WTC11 (cell line): Measurements from ENCODE around the gene ZDHHC6. TPM values are rescaled to one million over a fixed set of nuclear protein-coding genes. Genes with fewer than 3 reads are reported as not detected.
A peak's percentile ranks its signal among the peaks of the same experiment; 100 is the strongest.

Source experiments
- ATAC-seq: fragments of 200-7000 bp; cut with Tn5 transposase; 2 replicates; pipeline ENCODE4 v1.10.0; 2021; ENCODE audit warnings: mild to moderate bottlenecking, moderate library complexity
- CTCF ChIA-PET: fragments of 300-600 bp; sonication (Branson Sonifier 250); formaldehyde crosslinking; loops from one replicate; lab custom pipeline; 2021; ENCODE audit warnings: antibody characterized with exemption; lab: Charles Lee
- POLR2A ChIA-PET: fragments of 350-600 bp; sonication (Branson Sonifier 250); formaldehyde crosslinking; loops from one replicate; lab custom pipeline; 2021; ENCODE audit warnings: antibody characterized with exemption; lab: Charles Lee
- DNase-seq: peaks from one replicate; pipeline ENCODE4 v3.0.0; 2021; ENCODE audit warnings: low spot score
- H3K27ac Mint-ChIP-seq: 2 replicates; pipeline ENCODE4 v1.8.0; 2021; ENCODE audit warnings: mixed read lengths
- H3K27me3 Mint-ChIP-seq: 2 replicates; pipeline ENCODE4 v1.8.0; 2021; ENCODE audit warnings: low read depth, mild to moderate bottlenecking, moderate library complexity, mixed read lengths
- H3K36me3 Mint-ChIP-seq: 2 replicates; pipeline ENCODE4 v1.8.0; 2021; ENCODE audit warnings: mixed read lengths
- H3K4me1 Mint-ChIP-seq: 2 replicates; pipeline ENCODE4 v1.8.0; 2022; ENCODE audit warnings: mixed read lengths
- H3K4me3 Mint-ChIP-seq: 2 replicates; pipeline ENCODE4 v1.8.0; 2021; ENCODE audit warnings: mild to moderate bottlenecking, moderate library complexity, mixed read lengths
- H3K9me3 Mint-ChIP-seq: 2 replicates; pipeline ENCODE4 v1.8.0; 2021; ENCODE audit warnings: mixed read lengths
- ARID4B ChIP-seq: sonication (generic); formaldehyde crosslinking; IDR thresholded peaks from 2 replicates; pipeline ENCODE4 v1.8.0; 2023; ENCODE audit warnings: missing genetic modification reagents, mild to moderate bottlenecking, borderline replicate concordance
- ELF4 ChIP-seq: sonication (generic); formaldehyde crosslinking; IDR thresholded peaks from 2 replicates; pipeline ENCODE4 v1.8.1; 2022; ENCODE audit warnings: low read depth, mild to moderate bottlenecking, moderate library complexity, missing genetic modification reagents
- EMX1 ChIP-seq: fragments of 250-450 bp; sonication (Bioruptor Pico); IDR thresholded peaks from 2 replicates; pipeline ENCODE4 v1.8.0; 2021; ENCODE audit warnings: mild to moderate bottlenecking
- FOXK1 ChIP-seq: sonication (generic); formaldehyde crosslinking; IDR thresholded peaks from 2 replicates; pipeline ENCODE4 v1.8.0; 2022; ENCODE audit warnings: mild to moderate bottlenecking, moderate library complexity, missing genetic modification reagents
- GRHL2 ChIP-seq: fragments of 250-450 bp; sonication (Bioruptor Pico); IDR thresholded peaks from 2 replicates; pipeline ENCODE4 v1.8.0; 2022; ENCODE audit warnings: mild to moderate bottlenecking, moderate library complexity; ENCODE audit not compliant: insufficient replicate concordance, severe bottlenecking
- HMGA2 ChIP-seq: fragments of 250-450 bp; sonication (Bioruptor Pico); IDR thresholded peaks from 2 replicates; pipeline ENCODE4 v1.4.0; 2021; ENCODE audit warnings: mild to moderate bottlenecking, moderate library complexity
- IRF2 ChIP-seq: sonication (generic); formaldehyde crosslinking; IDR thresholded peaks from 2 replicates; pipeline ENCODE4 v1.8.0; 2022; ENCODE audit warnings: low read depth, missing genetic modification reagents, borderline replicate concordance
- NFATC4 ChIP-seq: fragments of 250-450 bp; sonication (Bioruptor Pico); IDR thresholded peaks from 2 replicates; pipeline ENCODE4 v1.9.0; 2021; ENCODE audit warnings: mild to moderate bottlenecking
- NFE2L1 ChIP-seq: sonication (generic); formaldehyde crosslinking; IDR thresholded peaks from 2 replicates; pipeline ENCODE4 v1.8.1; 2023; ENCODE audit warnings: missing genetic modification reagents
- NR3C1 ChIP-seq: sonication (generic); formaldehyde crosslinking; conservative IDR thresholded peaks from 2 replicates; pipeline ENCODE4 v1.8.1; 2023; ENCODE audit warnings: low read depth, mild to moderate bottlenecking, missing genetic modification reagents
- OVOL2 ChIP-seq: fragments of 250-450 bp; sonication (Bioruptor Pico); IDR thresholded peaks from 2 replicates; pipeline ENCODE4 v1.9.0; 2021; ENCODE audit warnings: mild to moderate bottlenecking, borderline replicate concordance
- RELA ChIP-seq: sonication (generic); formaldehyde crosslinking; IDR thresholded peaks from 2 replicates; pipeline ENCODE4 v1.8.1; 2022; ENCODE audit warnings: missing genetic modification reagents, mild to moderate bottlenecking, borderline replicate concordance
- SMAD3 ChIP-seq: sonication (generic); formaldehyde crosslinking; IDR thresholded peaks from 2 replicates; pipeline ENCODE4 v1.8.0; 2022; ENCODE audit warnings: missing genetic modification reagents, mild to moderate bottlenecking, borderline replicate concordance
- SP1 ChIP-seq: sonication (generic); formaldehyde crosslinking; conservative IDR thresholded peaks from 2 replicates; pipeline ENCODE4 v1.8.1; 2022; ENCODE audit warnings: missing genetic modification reagents
- TP53 ChIP-seq: sonication (generic); formaldehyde crosslinking; IDR thresholded peaks from 2 replicates; pipeline ENCODE4 v1.8.1; 2023; ENCODE audit warnings: mild to moderate bottlenecking, missing genetic modification reagents
- ZNF263 ChIP-seq: sonication (generic); formaldehyde crosslinking; IDR thresholded peaks from 2 replicates; pipeline ENCODE4 v1.8.1; 2022; ENCODE audit warnings: low read depth, mild to moderate bottlenecking, moderate library complexity, missing genetic modification reagents
- ZNF396 ChIP-seq: fragments of 250-450 bp; sonication (Bioruptor Pico); IDR thresholded peaks from 2 replicates; pipeline ENCODE4 v1.8.0; 2021; ENCODE audit warnings: mild to moderate bottlenecking, moderate library complexity, borderline replicate concordance
- total RNA-seq: library from RNA; stranded (reverse); gene quantifications from 3 replicates; pipeline ENCODE4 v1.2.3, GENCODE V29; 2021

Gene ZDHHC6
- total RNA-seq, 1 experiment from 2014 or later: 22.1 TPM

GRCh38 chr10:112454910-112455779 is 8.4 kb upstream of the ZDHHC6 start (continued):
- TF ChIP-seq ARID4B: no peak
- no peak for TF ChIP-seq TP53 (CRISPR knock-in tag)
- no peak for TF ChIP-seq SMAD3
- TF ChIP-seq IRF2 (CRISPR knock-in tag): no peak
- TF ChIP-seq SP1 (CRISPR knock-in tag): no peak

GRCh38 chr10:112448888-112449287 is 2.2 kb upstream of the ZDHHC6 start:
- H3K4me1 Mint-ChIP-seq: peaks cover 16% of the 10 kb centered on the region
- CTCF ChIA-PET: no interaction called here
- DNase-seq: no peak
- H3K27ac Mint-ChIP-seq: no peak overlapping the region
- H3K4me3 Mint-ChIP-seq: peak overlapping the region; percentile 93
- POLR2A ChIA-PET: no interaction called here
- TF ChIP-seq ZNF263 (CRISPR knock-in tag) (no peak), GRHL2 (CRISPR knock-in tag) (no peak), NR3C1 (CRISPR knock-in tag) (no peak), EMX1 (CRISPR knock-in tag) (no peak), SMAD3 (no peak), NFATC4 (CRISPR knock-in tag) (no peak), ZNF396 (CRISPR knock-in tag) (no peak), NFE2L1 (CRISPR knock-in tag) (no peak), OVOL2 (CRISPR knock-in tag) (no peak), FOXK1 (no peak), RELA (no peak)
- no peaks in the 10 kb centered on the region; the same call in 1 of the 2 replicates for H3K27me3 Mint-ChIP-seq
- ATAC-seq: no peak
- peaks cover 11% of the 10 kb centered on the region for H3K9me3 Mint-ChIP-seq
- peaks cover 29% of the 10 kb centered on the region for H3K36me3 Mint-ChIP-seq

GRCh38 chr10:112447620-112447928 is 860 bp upstream of the ZDHHC6 start:
- Mint-ChIP-seq H3K27me3 (no peaks in the 10 kb centered on the region; the same call in 1 of the 2 replicates), H3K9me3 (no peaks in the 10 kb centered on the region), H3K4me1 (peaks cover 16% of the 10 kb centered on the region), H3K27ac (peak overlapping the region; percentile 95), H3K4me3 (peak overlapping the region; percentile 93), H3K36me3 (peaks cover 20% of the 10 kb centered on the region; the same call in 1 of the 2 replicates)
- ATAC-seq (no peak), DNase-seq (no peak)
- CTCF ChIA-PET: interaction anchor here (1.7 kb wide), 1 partner anchor 24 kb away, joined by 7 read pairs; no protein-coding TSS in a partner anchor
- POLR2A ChIA-PET: no interaction called here
- TF ChIP-seq HMGA2 (CRISPR knock-in tag) (no peak), ELF4 (CRISPR knock-in tag) (no peak), SMAD3 (no peak)
